RKO (cell line): ENCODE measurements around the gene SERPINB2.
"Not testable (repeated sequence)": the region's sequence is repeated elsewhere in the genome, so short reads cannot be mapped to it uniquely, and the experiment has no call there.

ENCODE experiments used
- DNase-seq: peaks from one replicate; pipeline ENCODE4 v3.0.0-alpha.2; 2016; ENCODE audit warnings: low spot score

Gene SERPINB2

GRCh38 chr18:63889626-63890025 is 2.1 kb downstream of the SERPINB2 start:
- DNase-seq, result no peak

- no peak for DNase-seq
These were observed 2.9 kb downstream of the SERPINB2 start for GRCh38 chr18:63890237-63890949.

- DNase-seq, result peak; percentile 63
These were observed 3.4 kb downstream of the SERPINB2 start for GRCh38 chr18:63890950-63891304.

- no peak for DNase-seq
These were observed 5.1 kb downstream of the SERPINB2 start for GRCh38 chr18:63892566-63892965.

GRCh38 chr18:63894106-63894772 is 6.7 kb downstream of the SERPINB2 start:
- DNase-seq, result no peak

- DNase-seq, result no peak
These were observed 7.7 kb downstream of the SERPINB2 start for GRCh38 chr18:63895190-63895589.

GRCh38 chr18:63897072-63897471 is 9.6 kb downstream of the SERPINB2 start:
- DNase-seq, result no peak

GRCh38 chr18:63899206-63899605 is 11.7 kb downstream of the SERPINB2 start:
- DNase-seq, result no peak

GRCh38 chr18:63903851-63904570 is 16.5 kb downstream of the SERPINB2 start:
- DNase-seq, result no peak

- DNase-seq, result no peak
These were observed 17.2 kb downstream of the SERPINB2 start for GRCh38 chr18:63904694-63905093.

GRCh38 chr18:63905361-63905760 is 17.9 kb downstream of the SERPINB2 start:
- no peak for DNase-seq

- no peak for DNase-seq
These were observed 18.6 kb downstream of the SERPINB2 start for GRCh38 chr18:63906056-63906455.

- DNase-seq, result no peak
These were observed 20.2 kb downstream of the SERPINB2 start, which contains the start of gene SERPINB10 for GRCh38 chr18:63907664-63908063. Gene SERPINB10 (plus strand): TSS chr18:63907958. CDS start chr18:63915511, 7,553 bp downstream.

- DNase-seq, result no peak
These were observed 21.4 kb downstream of the SERPINB2 start for GRCh38 chr18:63908858-63909257.

GRCh38 chr18:63909870-63910269 is 22.4 kb downstream of the SERPINB2 start:
- DNase-seq, result no peak

- no peak for DNase-seq
These were observed 30.3 kb downstream of the SERPINB2 start for GRCh38 chr18:63917817-63918216.

- no peak for DNase-seq
These were observed 34.5 kb downstream of the SERPINB2 start for GRCh38 chr18:63922049-63922448.

GRCh38 chr18:63924551-63924950 is 37.0 kb downstream of the SERPINB2 start:
- DNase-seq, result no peak

GRCh38 chr18:63928331-63928730 is 40.8 kb downstream of the SERPINB2 start:
- no peak for DNase-seq

- not testable (repeated sequence) for DNase-seq
These were observed 41.9 kb downstream of the SERPINB2 start for GRCh38 chr18:63929369-63929768.

GRCh38 chr18:63930773-63931354 is 43.4 kb downstream of the SERPINB2 start:
- no peak for DNase-seq

GRCh38 chr18:63936156-63936931 is 48.8 kb downstream of the SERPINB2 start:
- no peak for DNase-seq
